HepG2 (cell line): ENCODE results near the gene FAIM2. TPM values are rescaled to one million over a fixed set of nuclear protein-coding genes. Genes with fewer than 3 reads are reported as not detected.
A peak's percentile ranks its signal among the peaks of the same experiment; 100 is the strongest.

Experiments
- ATF7 ChIP-seq, 2 experiments: fragments of 450-650 bp in 1 of 2; sonication (generic) in 1 of 2; formaldehyde crosslinking in 1 of 2; IDR thresholded peaks; 2 replicates each; pipeline versions ENCODE4 v1.4.0 to v1.6.1; 2016 to 2020; ENCODE audit warnings: antibody characterized with exemption in 1 of 2, mild to moderate bottlenecking in 1 of 2, missing genetic modification reagents in 1 of 2
- CCAR2 ChIP-seq: fragments of 200-400 bp; formaldehyde crosslinking; optimal IDR thresholded peaks from 2 replicates; pipeline ENCODE3; 2018; ENCODE audit warnings: low read depth, mild to moderate bottlenecking, low read length, moderate library complexity
- HIVEP1 ChIP-seq: sonication (generic); formaldehyde crosslinking; IDR thresholded peaks from 2 replicates; pipeline ENCODE4 v1.4.0; 2020; ENCODE audit warnings: mild to moderate bottlenecking, missing genetic modification reagents
- HNF4A ChIP-seq: sonication (generic); formaldehyde crosslinking; IDR thresholded peaks from 2 replicates; pipeline ENCODE4 v1.4.0; 2020; ENCODE audit warnings: missing genetic modification reagents
- KLF6 ChIP-seq: IDR thresholded peaks from 2 replicates; pipeline ENCODE4 v1.8.0; 2016; ENCODE audit warnings: missing biosample characterization, missing genetic modification reagents
- LCORL ChIP-seq, 2 experiments: fragments of 450-650 bp in 1 of 2; sonication (generic) in 1 of 2; formaldehyde crosslinking in 1 of 2; IDR thresholded peaks; 2 replicates each; pipeline versions ENCODE4 v1.5.0 to v1.6.1; 2017 to 2020; ENCODE audit warnings: antibody characterized with exemption in 1 of 2, missing genetic modification reagents in 1 of 2
- NBN ChIP-seq: fragments of 450-650 bp; conservative IDR thresholded peaks from 2 replicates; pipeline ENCODE4 v1.6.1; 2017
- RARA ChIP-seq: IDR thresholded peaks from 2 replicates; pipeline ENCODE4 v1.6.1; 2016; ENCODE audit warnings: missing genetic modification reagents, missing compliant biosample characterization
- REXO4 ChIP-seq: sonication (generic); formaldehyde crosslinking; IDR thresholded peaks from 2 replicates; pipeline ENCODE4 v1.8.0; 2022; ENCODE audit warnings: missing genetic modification reagents, mild to moderate bottlenecking, borderline replicate concordance
- SP5 ChIP-seq: IDR thresholded peaks from 2 replicates; pipeline ENCODE4 v1.6.1; 2016; ENCODE audit warnings: low read depth, borderline replicate concordance
- STAG1 ChIP-seq: sonication (generic); formaldehyde crosslinking; IDR thresholded peaks from 2 replicates; pipeline ENCODE4 v1.4.0; 2020; ENCODE audit warnings: missing genetic modification reagents
- STAT5B ChIP-seq: sonication (generic); formaldehyde crosslinking; IDR thresholded peaks from 2 replicates; pipeline ENCODE4 v1.4.0; 2020; ENCODE audit warnings: missing genetic modification reagents
- TGIF2 ChIP-seq: IDR thresholded peaks from 2 replicates; pipeline ENCODE4 v1.6.1; 2016; ENCODE audit warnings: control low read depth, missing compliant biosample characterization
- XRCC5 ChIP-seq: fragments of 200-400 bp; formaldehyde crosslinking; optimal IDR thresholded peaks from 2 replicates; pipeline ENCODE3; 2017; ENCODE audit warnings: mild to moderate bottlenecking, low read length
- ZBTB7A ChIP-seq: sonication (generic); formaldehyde crosslinking; IDR thresholded peaks from 2 replicates; pipeline ENCODE4 v1.8.0; 2022; ENCODE audit warnings: mild to moderate bottlenecking, missing genetic modification reagents
- ZFX ChIP-seq: sonication (generic); formaldehyde crosslinking; IDR thresholded peaks from 2 replicates; pipeline ENCODE4 v1.4.0; 2020; ENCODE audit warnings: mild to moderate bottlenecking, low read depth, missing genetic modification reagents, moderate library complexity
- ZNF207 ChIP-seq: fragments of 450-650 bp; IDR thresholded peaks from 2 replicates; pipeline ENCODE4 v1.6.1; 2016; ENCODE audit warnings: antibody characterized with exemption, borderline replicate concordance
- ZNF367 ChIP-seq: sonication (generic); formaldehyde crosslinking; IDR thresholded peaks from 2 replicates; pipeline ENCODE4 v1.4.0; 2020; ENCODE audit warnings: missing genetic modification reagents, borderline replicate concordance
- ZNF451 ChIP-seq: sonication (generic); formaldehyde crosslinking; IDR thresholded peaks from 2 replicates; pipeline ENCODE4 v1.5.0; 2020; ENCODE audit warnings: mild to moderate bottlenecking, missing genetic modification reagents
- ZNF543 ChIP-seq: sonication (generic); formaldehyde crosslinking; IDR thresholded peaks from 2 replicates; pipeline ENCODE4 v1.4.0; 2020; ENCODE audit warnings: mild to moderate bottlenecking, missing genetic modification reagents
- polyA plus RNA-seq, 8 experiments: library from polyadenylated mRNA; depleted of rRNA in 3 of 8; stranded (reverse) in 7 of 8; unstranded in 1 of 8; fragments of >200 nt; fragmentation: Illumina TruSeq in 4 of 8; extraction: Trizol in 4 of 8; gene quantifications; 2 replicates each; pipeline versions ENCODE4 v1.2.1 to v1.2.3, GENCODE V29; 2011 to 2016; ENCODE audit warnings: low read depth in 4 of 8, missing spikeins in 1 of 8, mixed read lengths in 1 of 8; ENCODE audit not compliant: insufficient read depth in 1 of 8
- total RNA-seq, 5 experiments: library from RNA; depleted of rRNA; stranded (reverse); fragments of >200 nt; fragmentation: Illumina TruSeq; extraction: Trizol; gene quantifications; 2 replicates each; pipeline ENCODE4 v1.2.3, GENCODE V29; 2016; ENCODE audit warnings: low read depth in 1 of 5
- TF ChIP-seq, protein P1 (sequence below): sonication (generic); formaldehyde crosslinking; IDR thresholded peaks from 2 replicates; pipeline ENCODE4 v1.5.0; 2020; ENCODE audit warnings: missing genetic modification reagents, mild to moderate bottlenecking, borderline replicate concordance
- TF ChIP-seq, protein P2 (sequence below), 2 experiments: fragments of 450-650 bp in 1 of 2; sonication (generic) in 1 of 2; formaldehyde crosslinking; IDR thresholded peaks; 2 replicates each; pipeline versions ENCODE4 v1.5.0 to v1.8.0; 2020 to 2022; ENCODE audit warnings: mild to moderate bottlenecking in 1 of 2, missing genetic modification reagents in 1 of 2
- TF ChIP-seq, protein P3 (sequence below): sonication (generic); formaldehyde crosslinking; IDR thresholded peaks from 2 replicates; pipeline ENCODE4 v1.4.0; 2020; ENCODE audit warnings: missing genetic modification reagents, mild to moderate bottlenecking, borderline replicate concordance
- TF ChIP-seq, protein P4 (sequence below): sonication (generic); formaldehyde crosslinking; conservative IDR thresholded peaks from 2 replicates; pipeline ENCODE4 v1.8.0; 2022; ENCODE audit warnings: mild to moderate bottlenecking, moderate library complexity, missing genetic modification reagents

FAIM2 gene
- total and polyA plus RNA-seq, 2 of the 13 experiments (the other 11 are each of a cell fraction or from before 2014, with no cell fraction given) = not detected

- no peak for TF ChIP-seq ATF7 (IDR thresholded peaks at IDR 0.05)
- TF ChIP-seq ATF7 (CRISPR knock-in tag; IDR thresholded peaks at IDR 0.05) = no peak
- no peak for TF ChIP-seq STAT5B
- TF ChIP-seq, protein P1, sequence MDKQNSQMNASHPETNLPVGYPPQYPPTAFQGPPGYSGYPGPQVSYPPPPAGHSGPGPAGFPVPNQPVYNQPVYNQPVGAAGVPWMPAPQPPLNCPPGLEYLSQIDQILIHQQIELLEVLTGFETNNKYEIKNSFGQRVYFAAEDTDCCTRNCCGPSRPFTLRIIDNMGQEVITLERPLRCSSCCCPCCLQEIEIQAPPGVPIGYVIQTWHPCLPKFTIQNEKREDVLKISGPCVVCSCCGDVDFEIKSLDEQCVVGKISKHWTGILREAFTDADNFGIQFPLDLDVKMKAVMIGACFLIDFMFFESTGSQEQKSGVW (CRISPR knock-in tag) = no peak
- TF ChIP-seq, protein P2, sequence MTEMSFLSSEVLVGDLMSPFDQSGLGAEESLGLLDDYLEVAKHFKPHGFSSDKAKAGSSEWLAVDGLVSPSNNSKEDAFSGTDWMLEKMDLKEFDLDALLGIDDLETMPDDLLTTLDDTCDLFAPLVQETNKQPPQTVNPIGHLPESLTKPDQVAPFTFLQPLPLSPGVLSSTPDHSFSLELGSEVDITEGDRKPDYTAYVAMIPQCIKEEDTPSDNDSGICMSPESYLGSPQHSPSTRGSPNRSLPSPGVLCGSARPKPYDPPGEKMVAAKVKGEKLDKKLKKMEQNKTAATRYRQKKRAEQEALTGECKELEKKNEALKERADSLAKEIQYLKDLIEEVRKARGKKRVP (CRISPR knock-in tag; IDR thresholded peaks at IDR 0.05) = no peak
- TF ChIP-seq SP5 (CRISPR knock-in tag) = 0 out of 2 replicates have a peak, but pooled peaks have one; percentile 19
- TF ChIP-seq, protein P3, sequence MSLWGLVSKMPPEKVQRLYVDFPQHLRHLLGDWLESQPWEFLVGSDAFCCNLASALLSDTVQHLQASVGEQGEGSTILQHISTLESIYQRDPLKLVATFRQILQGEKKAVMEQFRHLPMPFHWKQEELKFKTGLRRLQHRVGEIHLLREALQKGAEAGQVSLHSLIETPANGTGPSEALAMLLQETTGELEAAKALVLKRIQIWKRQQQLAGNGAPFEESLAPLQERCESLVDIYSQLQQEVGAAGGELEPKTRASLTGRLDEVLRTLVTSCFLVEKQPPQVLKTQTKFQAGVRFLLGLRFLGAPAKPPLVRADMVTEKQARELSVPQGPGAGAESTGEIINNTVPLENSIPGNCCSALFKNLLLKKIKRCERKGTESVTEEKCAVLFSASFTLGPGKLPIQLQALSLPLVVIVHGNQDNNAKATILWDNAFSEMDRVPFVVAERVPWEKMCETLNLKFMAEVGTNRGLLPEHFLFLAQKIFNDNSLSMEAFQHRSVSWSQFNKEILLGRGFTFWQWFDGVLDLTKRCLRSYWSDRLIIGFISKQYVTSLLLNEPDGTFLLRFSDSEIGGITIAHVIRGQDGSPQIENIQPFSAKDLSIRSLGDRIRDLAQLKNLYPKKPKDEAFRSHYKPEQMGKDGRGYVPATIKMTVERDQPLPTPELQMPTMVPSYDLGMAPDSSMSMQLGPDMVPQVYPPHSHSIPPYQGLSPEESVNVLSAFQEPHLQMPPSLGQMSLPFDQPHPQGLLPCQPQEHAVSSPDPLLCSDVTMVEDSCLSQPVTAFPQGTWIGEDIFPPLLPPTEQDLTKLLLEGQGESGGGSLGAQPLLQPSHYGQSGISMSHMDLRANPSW (CRISPR knock-in tag) = no peak
- TF ChIP-seq ZBTB7A (CRISPR knock-in tag) = no peak
- no peak for TF ChIP-seq TGIF2 (CRISPR knock-in tag)
- TF ChIP-seq NBN = no peak
- TF ChIP-seq XRCC5 = peak; percentile 60
- no peak for TF ChIP-seq HIVEP1 (CRISPR knock-in tag)
- TF ChIP-seq RARA (CRISPR knock-in tag) = no peak
- no peak for TF ChIP-seq ZNF451 (CRISPR knock-in tag)
- TF ChIP-seq LCORL (IDR thresholded peaks at IDR 0.05) = no peak
- peak; percentile 38; the same call in 1 of the 2 replicates for TF ChIP-seq LCORL (CRISPR knock-in tag; IDR thresholded peaks at IDR 0.05)
- TF ChIP-seq, protein P4, sequence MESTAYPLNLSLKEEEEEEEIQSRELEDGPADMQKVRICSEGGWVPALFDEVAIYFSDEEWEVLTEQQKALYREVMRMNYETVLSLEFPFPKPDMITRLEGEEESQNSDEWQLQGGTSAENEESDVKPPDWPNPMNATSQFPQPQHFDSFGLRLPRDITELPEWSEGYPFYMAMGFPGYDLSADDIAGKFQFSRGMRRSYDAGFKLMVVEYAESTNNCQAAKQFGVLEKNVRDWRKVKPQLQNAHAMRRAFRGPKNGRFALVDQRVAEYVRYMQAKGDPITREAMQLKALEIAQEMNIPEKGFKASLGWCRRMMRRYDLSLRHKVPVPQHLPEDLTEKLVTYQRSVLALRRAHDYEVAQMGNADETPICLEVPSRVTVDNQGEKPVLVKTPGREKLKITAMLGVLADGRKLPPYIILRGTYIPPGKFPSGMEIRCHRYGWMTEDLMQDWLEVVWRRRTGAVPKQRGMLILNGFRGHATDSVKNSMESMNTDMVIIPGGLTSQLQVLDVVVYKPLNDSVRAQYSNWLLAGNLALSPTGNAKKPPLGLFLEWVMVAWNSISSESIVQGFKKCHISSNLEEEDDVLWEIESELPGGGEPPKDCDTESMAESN (CRISPR knock-in tag) = no peak
- peak; percentile 84 for TF ChIP-seq STAG1 (CRISPR knock-in tag)
- no peak for TF ChIP-seq KLF6 (CRISPR knock-in tag)
- TF ChIP-seq REXO4 = no peak
- TF ChIP-seq ZNF367 (CRISPR knock-in tag) = no peak
- TF ChIP-seq ZNF207 = no peak
- no peak for TF ChIP-seq HNF4A (CRISPR knock-in tag)
- no peak for TF ChIP-seq ZNF543
- TF ChIP-seq ZFX (CRISPR knock-in tag) = peak; percentile 50
- no peak for TF ChIP-seq CCAR2
These were observed 36.7 kb downstream of the FAIM2 start (continued) for GRCh38 chr12:49866859-49867569.
